Epithelial cell of prostate (primary cell): ENCODE measurements around the gene CDC14B.
A peak's percentile ranks its signal among the peaks of the same experiment; 100 is the strongest.
"Not testable (repeated sequence)": the region's sequence is repeated elsewhere in the genome, so short reads cannot be mapped to it uniquely, and the experiment has no call there.

ENCODE experiments used
- DNase-seq: peaks from one replicate; pipeline ENCODE4 v3.0.0-alpha.2; 2011; ENCODE audit warnings: low read depth, low spot score
- H3K27ac ChIP-seq: fragments of 450-650 bp; 2 replicates; pipeline ENCODE4 v1.5.1; 2017; ENCODE audit warnings: mild to moderate bottlenecking

CDC14B gene

DNA sequence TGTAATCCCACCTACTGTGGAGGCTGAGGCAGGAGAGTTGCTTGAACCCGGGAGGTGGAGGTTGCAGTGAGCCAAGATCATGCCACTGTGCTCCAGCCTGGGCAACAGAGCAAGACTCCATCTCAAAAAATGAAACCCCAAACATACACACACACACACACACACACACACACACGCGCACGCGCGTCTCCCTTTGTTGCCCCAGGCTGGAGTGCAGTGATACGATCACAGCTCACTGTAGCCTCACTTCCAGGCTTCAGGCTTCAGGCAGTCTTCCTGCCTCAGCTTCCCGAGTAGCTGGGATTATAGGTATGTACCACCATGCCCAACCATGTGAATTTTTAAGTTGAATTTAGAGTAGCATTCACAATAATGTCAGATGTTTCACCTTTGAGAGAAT lies 13.9 kb upstream of the CDC14B start:
- H3K27ac ChIP-seq, result not testable (repeated sequence)

DNA sequence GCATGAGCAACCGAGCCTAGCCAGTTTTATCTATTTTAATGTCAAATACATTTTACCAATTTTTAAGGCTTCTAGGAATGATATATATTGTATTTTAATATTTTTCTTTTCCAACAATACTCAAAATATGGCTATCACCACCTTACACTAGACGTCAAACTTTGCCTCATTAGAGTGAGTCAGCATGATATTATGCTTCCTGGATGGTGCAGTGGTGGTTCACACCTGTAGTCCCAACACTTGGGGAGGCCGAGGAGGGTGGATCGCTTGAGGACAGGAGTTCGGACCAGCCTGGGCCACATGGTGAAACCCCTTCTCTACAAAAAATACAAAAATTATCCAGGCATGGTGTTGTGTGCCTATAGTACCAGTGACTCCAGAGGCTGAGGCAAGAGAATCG lies 7.3 kb upstream of the CDC14B start:
- H3K27ac ChIP-seq, result peak overlapping the region; percentile 21

More for the DNA sequence above, 13.9 kb upstream of the CDC14B start:
- DNase-seq, result not testable (repeated sequence)

DNA sequence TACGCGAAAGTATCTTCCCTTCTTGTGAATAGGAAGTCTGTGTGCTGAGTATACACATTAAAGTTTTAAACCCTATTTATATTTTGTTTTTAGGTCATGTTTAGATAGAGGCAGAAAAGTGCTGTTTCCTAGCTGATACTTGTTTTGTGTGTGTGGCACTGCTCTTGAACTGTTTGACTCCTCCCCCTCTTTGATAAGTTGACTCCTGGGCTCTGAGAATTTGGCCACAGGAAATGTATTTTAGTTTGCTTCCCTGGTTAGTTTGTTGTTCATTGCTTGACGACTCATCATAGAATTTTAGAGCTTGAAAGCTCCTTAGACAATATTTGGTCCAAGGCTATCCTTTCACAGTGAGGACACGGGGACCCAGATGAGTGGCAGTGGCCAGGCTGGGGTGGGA lies 2.0 kb upstream of the CDC14B start:
- no peak for DNase-seq
- H3K27ac ChIP-seq, result no peak overlapping the region

More for the DNA sequence above, 7.3 kb upstream of the CDC14B start:
- no peak for DNase-seq

DNA sequence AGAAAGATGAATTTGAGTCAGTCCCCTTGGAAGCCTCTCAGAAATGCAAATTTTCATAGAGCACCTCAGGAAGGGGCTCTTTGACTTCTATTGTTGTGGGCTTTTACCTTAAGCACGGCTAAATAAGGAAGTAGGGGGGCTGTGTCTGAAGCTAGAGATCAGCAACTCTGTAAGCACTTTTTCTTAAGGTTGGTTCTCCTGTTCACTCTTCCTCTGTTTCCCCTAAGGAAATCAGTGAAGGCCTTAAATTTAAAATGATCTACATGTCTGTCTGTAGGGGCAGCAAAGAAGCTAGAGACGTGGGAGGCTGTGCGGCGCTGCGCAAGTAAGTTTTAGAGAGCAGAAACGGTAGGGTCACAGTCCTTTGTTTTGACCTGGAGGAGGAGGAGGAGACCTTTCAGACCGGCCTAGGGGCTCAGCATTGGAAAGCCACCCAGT lies 1.2 kb upstream of the CDC14B start:
- no peak overlapping the region for H3K27ac ChIP-seq
- DNase-seq, result no peak

DNA sequence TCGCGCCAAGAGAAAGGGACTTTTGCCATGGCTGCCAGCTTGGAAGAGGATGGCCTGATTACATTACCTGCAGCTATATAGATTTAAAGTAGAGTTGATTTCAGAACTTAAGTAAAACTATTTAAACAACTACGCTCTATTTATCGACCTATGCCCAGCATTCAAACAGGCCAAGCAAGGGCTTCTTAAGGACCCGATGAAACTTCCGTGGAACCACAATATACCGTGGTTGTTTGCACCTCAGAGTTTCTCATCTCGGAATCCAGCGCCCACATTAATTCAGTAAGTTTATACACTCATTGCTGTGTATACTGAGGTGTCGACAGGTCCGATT lies 505 bp upstream of the CDC14B start:
- DNase-seq, result no peak
- H3K27ac ChIP-seq, result peak overlapping the region; percentile 51

DNA sequence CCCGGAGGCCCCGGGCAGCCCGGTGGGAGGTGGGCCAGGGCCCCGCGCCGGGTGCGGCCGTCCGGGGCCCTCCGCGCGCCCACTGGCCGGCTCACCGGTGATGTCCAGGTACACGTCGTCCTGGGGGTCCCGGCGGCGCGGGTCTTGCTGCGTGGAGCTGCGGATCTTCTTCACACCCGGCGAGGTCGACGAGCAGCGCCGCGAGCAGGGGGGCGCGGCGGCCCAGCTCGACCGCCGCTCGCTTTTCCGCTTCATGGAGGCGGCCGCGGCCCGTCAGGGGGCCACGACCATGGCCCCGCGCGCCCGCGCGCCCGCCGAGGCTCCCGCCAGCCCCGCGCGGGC lies 548 bp downstream of the CDC14B start:
- DNase-seq, result no peak
- H3K27ac ChIP-seq, result peak overlapping the region; percentile 51

DNA sequence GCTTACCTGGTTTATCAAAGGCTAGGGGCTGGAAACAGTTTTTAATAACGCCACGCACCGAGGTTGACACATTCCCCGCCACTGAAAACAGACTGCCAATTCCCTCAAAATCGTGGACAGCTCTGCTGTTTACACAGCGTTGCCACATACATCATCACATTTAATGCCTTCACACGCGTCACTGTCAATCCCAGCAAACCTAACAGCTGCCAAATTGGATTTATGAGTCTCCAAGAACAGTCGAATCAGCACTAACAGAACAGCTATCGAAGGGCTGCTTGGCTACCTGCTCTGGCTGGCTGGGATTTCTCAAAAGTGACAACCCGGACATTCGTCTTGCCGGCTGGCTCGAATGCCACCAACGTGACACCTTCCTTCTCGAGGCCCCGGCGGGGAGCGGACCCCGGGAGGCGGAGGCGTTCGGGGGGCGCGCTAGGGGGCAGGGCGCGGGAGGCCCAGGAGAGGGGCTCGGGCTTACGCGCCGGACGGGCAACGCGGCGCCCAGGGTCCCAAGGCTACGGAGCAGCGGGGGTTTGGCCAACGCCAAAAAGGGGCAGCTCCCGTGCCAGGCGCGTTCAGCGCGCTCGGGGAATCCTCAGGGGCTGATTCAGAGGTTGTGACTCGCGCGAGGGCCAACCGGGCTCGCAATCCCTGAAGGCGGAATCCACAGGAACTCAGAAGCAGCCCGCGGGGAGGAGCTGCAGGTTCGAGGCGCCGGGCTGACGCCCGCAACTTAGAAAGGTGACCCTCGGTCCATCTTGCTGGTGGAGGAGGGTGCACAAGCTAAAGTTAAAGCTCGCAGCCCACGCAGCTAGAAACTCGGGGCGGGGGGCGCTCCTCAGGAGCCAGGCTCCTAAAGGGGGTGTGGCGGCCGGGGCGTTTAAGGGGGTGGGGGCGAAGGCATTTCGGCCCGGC lies 1.2 kb downstream of the CDC14B start:
- peak overlapping the region; percentile 51 for H3K27ac ChIP-seq
- DNase-seq, result no peak

DNA sequence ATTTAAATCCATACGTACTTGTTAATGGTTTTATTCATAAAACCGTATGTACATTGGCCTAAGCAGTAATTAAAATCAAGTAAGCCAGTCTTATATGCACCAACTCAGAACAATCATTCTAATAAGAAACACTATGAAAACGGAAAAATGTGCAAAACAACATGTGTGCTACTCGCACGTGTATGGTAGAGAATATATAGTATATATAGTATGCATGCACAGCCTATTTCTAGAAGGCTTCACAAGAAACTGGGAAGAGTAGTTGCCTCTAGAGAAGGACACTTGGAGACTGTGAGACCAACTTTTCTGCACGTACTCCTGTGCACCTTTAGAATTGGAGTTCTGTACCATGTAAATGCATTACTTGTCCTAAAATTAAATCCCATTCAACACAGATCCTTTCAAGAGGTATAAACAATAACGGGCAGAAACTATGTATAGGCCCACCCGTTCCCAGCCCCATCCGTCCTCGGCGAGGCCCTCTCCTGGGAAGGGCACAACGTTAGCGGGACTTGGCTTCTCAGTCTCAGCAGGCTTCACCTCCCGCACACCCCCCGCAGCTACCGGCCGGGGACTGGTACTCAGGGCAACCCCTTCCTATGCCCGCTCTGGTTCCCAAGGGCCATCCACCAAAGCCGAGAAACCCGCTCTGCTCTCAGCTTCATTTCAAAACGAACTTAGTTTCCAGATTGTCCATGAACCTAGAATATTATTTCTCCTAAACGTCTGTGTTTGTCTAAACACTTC lies 2.0 kb downstream of the CDC14B start:
- H3K27ac ChIP-seq, result peak overlapping the region; percentile 51
- DNase-seq, result no peak

DNA sequence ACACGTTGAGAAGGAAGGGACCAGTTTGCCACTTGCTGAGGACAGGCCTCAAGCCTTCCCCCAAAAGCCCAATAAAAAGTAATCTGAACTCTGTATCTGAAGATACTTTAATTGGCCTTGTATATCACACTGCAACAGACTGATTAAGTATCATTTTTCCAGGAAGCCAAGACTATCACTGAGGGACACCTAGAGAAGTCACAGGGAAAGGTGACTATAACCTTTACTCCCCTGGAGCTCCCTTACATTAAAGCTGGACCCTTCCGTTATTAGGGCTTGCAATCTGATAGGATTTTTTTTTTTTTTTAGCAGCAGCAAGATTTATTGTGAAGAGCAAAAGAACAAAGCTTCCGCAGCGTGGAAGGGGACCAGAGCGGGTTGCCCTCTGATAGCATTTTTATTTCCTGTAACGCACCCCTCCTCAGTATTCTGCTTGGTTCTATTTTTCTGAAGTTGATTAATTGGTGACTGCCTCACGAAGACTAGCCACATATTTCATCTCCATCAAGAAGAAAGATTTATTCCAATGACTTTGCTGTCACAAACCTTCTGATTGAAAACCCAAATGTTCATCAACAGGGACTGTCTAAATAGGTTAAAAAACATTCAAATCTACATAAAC lies 2.7 kb downstream of the CDC14B start:
- no peak overlapping the region for H3K27ac ChIP-seq
- DNase-seq, result no peak

DNA sequence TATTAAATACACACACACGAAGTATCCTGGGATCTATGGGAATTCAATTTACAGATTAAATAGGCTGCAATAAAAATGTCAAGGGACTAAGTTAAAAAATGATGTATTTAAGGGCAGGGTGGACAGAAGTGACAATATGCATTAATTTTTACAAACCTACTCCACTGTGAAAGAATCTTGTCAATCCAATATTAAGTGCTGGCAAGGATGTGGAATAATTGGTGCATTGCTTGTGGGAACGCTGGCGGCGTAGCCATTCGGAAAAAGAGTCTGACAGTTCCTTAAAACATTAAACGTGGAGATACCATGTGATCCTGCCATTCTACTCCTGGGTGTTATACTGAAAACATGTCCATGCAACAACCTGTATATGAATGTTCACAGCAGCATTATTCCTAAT lies 4.2 kb downstream of the CDC14B start:
- no peak for DNase-seq
- H3K27ac ChIP-seq, result no peak overlapping the region

DNA sequence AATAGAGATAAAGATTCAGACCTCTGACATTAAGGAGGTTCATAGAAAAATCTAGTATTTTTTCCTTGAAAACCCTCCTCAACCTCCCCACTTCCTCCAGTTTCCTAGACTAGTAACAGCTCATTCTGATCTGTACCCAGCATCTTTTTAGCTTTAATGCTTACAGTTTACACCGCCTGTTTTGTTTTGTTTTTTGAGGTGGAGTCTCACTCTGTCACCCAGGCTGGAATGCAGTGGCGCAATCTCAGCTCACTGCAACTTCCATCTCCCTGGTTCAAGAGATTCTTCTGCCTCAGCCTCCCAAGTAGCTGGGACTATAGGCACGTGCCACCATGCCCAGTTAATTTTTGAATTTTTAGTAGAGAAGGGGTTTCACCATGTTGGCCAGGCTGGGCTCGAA lies 5.0 kb downstream of the CDC14B start:
- peak overlapping the region; percentile 20 for H3K27ac ChIP-seq
- DNase-seq, result not testable (repeated sequence)

DNA sequence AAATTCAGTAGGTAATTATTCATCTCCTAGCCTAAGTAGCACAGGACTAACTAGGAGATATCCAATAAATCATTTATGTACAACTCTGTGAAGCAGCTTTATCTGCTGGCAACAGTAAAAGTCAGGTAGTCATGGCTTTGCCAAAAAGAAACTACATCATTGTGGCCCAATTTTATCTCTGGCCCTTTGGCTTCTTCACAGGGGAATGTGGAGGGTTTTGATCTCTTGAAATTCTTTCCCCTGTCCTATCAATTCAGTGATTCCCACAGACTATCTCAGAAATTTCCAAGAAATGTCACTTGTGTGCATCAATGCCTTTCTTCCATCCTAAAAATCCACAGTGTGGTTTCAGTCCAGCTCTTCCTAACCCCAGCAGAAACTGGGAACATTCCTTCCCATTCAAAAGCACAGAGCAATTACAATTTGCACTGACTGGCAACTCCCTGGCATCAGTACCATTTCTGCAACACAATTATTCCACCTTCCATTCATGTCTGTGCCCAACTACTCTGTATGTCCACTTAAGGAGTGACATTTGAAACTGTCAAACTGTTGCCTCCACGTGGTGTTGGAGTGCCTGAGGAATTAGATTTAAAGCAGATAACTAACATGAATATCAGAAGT lies 6.6 kb downstream of the CDC14B start:
- DNase-seq, result no peak

DNA sequence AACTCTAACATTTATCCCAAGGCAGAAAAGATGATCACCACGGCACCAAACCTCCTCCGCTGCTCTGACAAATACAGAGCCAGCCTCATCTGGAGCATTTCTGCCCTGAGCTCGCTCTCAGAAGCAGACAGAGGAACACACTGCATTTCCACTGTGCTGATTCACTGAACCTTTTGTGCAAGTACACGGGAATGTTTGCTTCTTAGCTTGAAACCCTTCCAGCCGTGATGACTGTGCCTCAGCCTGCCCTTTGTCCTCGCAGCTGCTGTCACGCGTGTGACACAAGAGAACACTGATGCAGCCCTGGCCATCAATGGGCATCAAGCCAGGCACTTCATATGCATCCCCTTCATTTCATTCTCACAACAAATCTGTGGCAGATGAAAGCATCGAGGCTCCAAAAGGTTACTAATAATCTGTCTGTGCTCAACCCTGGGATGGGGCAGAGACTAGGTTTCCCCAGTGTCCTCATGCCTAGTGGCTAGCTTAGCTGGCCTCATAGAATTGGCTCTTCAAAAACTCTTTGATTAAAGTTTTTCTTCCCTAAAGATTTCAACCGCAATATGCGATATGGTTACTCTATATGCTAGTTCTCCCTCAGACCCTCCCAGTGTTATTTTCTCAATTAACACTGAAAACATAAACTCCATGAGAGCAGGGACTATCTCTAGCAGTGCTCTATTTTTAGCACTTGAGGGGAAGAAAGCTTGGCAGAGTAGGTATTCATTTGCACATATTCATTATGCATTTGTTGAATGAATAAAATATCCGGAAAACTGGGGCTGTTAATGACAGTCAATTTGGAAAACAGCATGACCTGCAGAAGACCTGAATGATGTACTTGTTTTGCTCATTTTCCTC lies 7.3 kb downstream of the CDC14B start:
- H3K27ac ChIP-seq, result peak overlapping the region; percentile 34
- peak; percentile 54 for DNase-seq

More for the DNA sequence above, 6.6 kb downstream of the CDC14B start:
- no peak overlapping the region for H3K27ac ChIP-seq

DNA sequence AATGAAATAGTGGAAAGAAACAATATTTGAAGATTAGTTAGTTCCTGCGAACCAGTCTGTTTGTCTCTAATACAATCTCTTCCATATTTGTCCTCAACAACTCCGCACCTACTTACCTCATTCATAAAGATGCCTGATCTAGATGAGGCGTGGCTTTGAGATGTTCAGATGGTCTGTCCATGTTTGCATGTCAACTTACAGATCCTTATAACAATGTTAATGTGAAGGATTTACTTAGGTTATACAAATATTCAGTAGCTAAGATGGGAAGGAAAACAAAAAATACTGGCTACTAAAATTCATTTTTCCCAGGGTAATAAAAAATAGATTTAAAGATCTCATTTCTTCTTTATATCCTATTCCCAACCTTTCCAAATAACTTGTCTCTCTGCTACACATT lies 8.3 kb downstream of the CDC14B start:
- no peak overlapping the region for H3K27ac ChIP-seq
- DNase-seq, result no peak

DNA sequence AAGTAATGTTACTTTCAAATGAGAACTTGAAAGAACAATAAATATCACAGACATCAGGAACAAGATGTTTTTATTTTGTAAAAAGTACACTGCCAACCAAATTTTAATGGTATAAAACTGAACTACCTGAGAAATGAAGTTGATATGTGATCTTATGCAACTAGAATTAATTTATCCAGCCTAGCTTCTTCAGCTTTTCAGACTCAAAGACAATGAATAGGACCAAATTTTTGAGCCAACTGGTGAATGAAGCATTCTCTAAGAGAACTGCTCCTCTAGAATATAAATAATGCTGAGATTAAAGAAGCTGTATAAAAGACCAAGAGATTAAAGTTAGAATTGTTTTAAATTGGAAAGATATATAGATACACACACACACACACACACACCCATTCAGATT lies 9.9 kb downstream of the CDC14B start:
- DNase-seq, result no peak

DNA sequence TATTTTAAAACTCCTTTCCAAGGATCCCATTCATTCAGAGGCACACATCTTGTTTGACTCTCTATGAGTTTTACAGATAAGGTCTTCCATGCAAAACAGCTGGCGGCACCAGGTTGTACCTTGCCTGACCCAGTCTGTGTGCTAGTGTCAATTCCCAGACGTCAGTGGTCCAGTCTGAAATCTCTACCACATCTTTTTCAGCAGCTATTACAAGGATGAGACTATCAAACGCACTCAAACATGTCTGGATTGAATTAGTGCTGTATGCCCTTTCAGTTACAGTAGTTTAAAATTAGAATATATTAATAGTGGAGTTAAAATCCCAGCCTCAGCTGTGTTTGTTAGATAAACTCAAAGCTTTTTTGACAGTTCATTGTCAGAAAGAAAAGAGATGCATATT lies 11.7 kb downstream of the CDC14B start:
- no peak overlapping the region for H3K27ac ChIP-seq
- DNase-seq, result no peak

More for the DNA sequence above, 9.9 kb downstream of the CDC14B start:
- H3K27ac ChIP-seq, result no peak overlapping the region

DNA sequence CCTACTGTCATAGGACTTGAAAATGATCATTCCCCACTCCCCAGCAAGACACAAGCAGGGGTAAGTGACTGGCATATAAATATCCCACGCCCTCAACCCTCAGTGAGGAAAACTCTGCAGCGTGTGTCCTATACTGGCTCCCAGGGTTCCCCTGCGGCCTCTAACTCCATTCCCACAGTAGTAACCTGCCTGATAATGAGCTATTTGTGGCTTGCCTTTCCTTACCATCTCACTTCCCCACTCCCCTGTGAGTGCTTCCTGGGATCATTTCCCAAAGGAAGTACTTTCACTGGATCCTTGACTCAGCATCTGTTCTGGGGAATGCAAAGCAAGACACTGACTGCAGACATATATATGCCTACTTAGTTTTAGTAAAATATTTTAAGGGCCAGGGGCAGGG lies 14.3 kb downstream of the CDC14B start:
- DNase-seq, result no peak
- H3K27ac ChIP-seq, result no peak overlapping the region

DNA sequence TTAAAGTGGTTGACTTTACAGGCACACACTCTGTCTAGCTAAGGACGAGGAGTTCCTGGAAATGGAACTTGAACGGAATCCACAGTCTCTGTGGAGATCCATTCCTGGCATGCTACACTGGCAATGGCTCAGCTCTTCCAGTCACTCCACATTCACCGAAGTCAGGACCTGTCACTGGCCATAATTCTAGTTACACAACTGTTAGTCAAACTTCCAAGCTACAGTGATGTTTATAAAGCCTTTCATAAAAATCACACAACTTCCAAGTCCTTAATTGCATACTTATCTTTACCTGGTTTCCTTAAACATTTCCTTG lies 15.7 kb downstream of the CDC14B start:
- peak overlapping the region; percentile 41 for H3K27ac ChIP-seq
- DNase-seq, result no peak

DNA sequence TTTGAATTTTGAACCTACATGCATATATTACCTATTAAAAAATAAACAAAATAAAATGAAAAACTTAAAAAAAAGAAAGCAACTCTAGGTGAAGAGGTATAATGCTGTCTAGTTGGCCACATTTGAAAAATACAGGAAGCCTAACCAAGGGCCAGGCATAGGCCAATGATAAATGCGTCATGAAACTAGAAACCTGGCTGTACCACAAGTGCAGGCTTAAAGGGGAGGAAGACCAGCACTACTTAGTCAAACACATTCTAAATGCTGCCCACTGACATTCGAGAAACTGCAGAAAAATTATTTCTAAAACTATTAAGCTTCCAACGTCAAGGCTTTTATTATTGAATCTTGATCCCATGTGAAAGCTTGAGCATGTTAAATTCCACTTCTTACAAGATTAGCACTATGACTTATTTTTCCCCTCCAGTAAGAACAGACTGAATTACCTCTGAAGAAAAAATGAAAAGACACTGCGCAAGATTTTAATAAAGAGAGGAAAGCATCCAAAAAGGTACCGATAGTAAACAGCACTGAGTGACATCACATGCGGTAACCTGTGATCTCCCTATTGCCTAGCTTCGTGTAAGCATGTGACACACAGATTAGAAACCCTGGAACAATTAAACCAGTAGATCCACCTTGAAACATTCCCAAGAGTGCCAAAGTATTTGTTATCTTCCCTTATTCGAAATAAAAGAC lies 16.2 kb downstream of the CDC14B start:
- H3K27ac ChIP-seq, result peak overlapping the region; percentile 41
- DNase-seq, result no peak
